ENCODE measurements around the gene VCP. TPM values are rescaled to one million over a fixed set of nuclear protein-coding genes. Genes with fewer than 3 reads are reported as not detected.

VCP gene
- total RNA-seq, 2 donors from 2014 or later = 436 to 450 TPM

DNA sequence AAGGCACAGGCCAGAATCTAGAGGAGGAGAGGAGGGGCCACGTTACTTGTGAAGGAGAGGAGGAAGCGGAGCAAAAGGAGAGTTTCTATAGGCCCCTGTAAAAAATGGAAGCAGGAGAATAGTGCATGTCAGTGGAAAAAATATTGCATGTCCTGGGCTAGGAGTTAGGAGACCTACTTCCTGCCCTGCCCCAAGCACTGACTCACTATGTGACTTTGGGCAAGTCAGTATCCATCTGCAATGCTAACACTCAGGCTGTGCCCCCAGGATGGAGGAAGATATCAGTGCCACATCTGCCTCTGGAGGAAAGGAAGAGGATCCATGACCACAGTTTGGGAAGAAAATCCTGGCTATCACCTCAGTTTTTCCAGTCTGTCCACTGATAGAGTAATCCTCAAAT is 17.0 kb upstream of the VCP start:
- Mint-ChIP-seq H3K36me3 (peaks cover 19% of the 10 kb centered on the region), H3K9me3 (no peaks in the 10 kb centered on the region), H3K27ac (no peak overlapping the region), H3K27me3 (no peaks in the 10 kb centered on the region), H3K4me1 (ENCODE audit: low read depth in 2 of 2) (peaks cover 8 to 14% of the 10 kb centered on the region in 2 donors), H3K4me3 (no peak overlapping the region)
- no peak for DNase-seq (ENCODE audit: low spot score)
- no peak for ATAC-seq

- Mint-ChIP-seq H3K27me3 (no peaks in the 10 kb centered on the region), H3K4me3 (no peak overlapping the region), H3K9me3 (no peaks in the 10 kb centered on the region), H3K4me1 (ENCODE audit: low read depth in 2 of 2) (peaks cover 8 to 9% of the 10 kb centered on the region in 2 donors), H3K27ac (no peak overlapping the region), H3K36me3 (peaks cover 12% of the 10 kb centered on the region)
- DNase-seq (ENCODE audit: low spot score) (no peak), ATAC-seq (peak; percentile 57 to 66)
Observed at GRCh38 chr9:35085078-35085477, 12.7 kb upstream of the VCP start.

- Mint-ChIP-seq H3K9me3 (no peaks in the 10 kb centered on the region), H3K27ac (peak within 1 kb of the TSS; percentile 96 to 97), H3K4me3 (peak within 1 kb of the TSS; percentile 99), H3K4me1 (ENCODE audit: low read depth in 2 of 2) (peaks cover 30 to 32% of the 10 kb centered on the region in 2 donors), H3K36me3 (peaks cover 10% of the 10 kb centered on the region), H3K27me3 (no peaks in the 10 kb centered on the region)
- DNase-seq (ENCODE audit: low spot score) = peak; percentile 94
- ATAC-seq = peak; percentile 95 to 98
Observed at GRCh38 chr9:35079426-35080341, 7.3 kb upstream of the VCP start, which contains the start of gene FANCG. TSS of gene FANCG (minus strand) at chr9:35079942. CDS start at chr9:35079524, 418 bp downstream.

- peaks cover 32 to 33% of the 10 kb centered on the region in 2 donors for H3K4me1 Mint-ChIP-seq (ENCODE audit: low read depth in 2 of 2)
- H3K36me3 Mint-ChIP-seq = peaks cover 10% of the 10 kb centered on the region
- no peak for DNase-seq (ENCODE audit: low spot score)
- H3K4me3 Mint-ChIP-seq = peak overlapping the region; percentile 99
- peak overlapping the region; percentile 96 to 97 for H3K27ac Mint-ChIP-seq
- ATAC-seq = no peak
- H3K9me3 Mint-ChIP-seq = no peaks in the 10 kb centered on the region
- H3K27me3 Mint-ChIP-seq = no peaks in the 10 kb centered on the region
Observed at GRCh38 chr9:35079041-35079425, 6.6 kb upstream of the VCP start.

DNA sequence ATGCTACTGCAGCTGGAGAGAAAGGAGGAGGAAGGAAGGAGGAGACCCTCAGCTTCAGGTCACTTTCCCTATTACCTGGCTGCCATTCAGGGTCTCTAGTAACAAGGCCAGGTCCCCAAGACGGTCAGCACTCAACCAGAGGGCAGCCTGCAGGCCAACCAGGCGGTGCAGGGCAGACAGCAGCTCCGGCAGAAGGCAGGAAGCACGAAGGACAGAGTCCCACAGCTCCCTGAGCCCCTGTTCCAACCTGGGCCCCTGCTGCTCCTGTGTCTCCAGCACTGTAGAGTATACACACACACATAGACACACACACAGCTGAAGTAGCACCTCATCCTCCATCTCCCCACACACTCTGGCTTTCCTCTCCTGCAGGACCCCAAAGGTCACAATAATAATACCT is 5.6 kb upstream of the VCP start:
- Mint-ChIP-seq H3K4me3 (peak overlapping the region; percentile 99), H3K4me1 (ENCODE audit: low read depth in 2 of 2) (peaks cover 40 to 42% of the 10 kb centered on the region in 2 donors), H3K27ac (peak overlapping the region; percentile 96 to 97), H3K27me3 (no peaks in the 10 kb centered on the region), H3K9me3 (no peaks in the 10 kb centered on the region), H3K36me3 (peaks cover 15% of the 10 kb centered on the region)
- DNase-seq (ENCODE audit: low spot score) (no peak), ATAC-seq (no peak)

- DNase-seq (ENCODE audit: low spot score) (no peak), ATAC-seq (no peak)
- peaks cover 15% of the 10 kb centered on the region for H3K36me3 Mint-ChIP-seq
- no peaks in the 10 kb centered on the region for H3K9me3 Mint-ChIP-seq
- no peaks in the 10 kb centered on the region for H3K27me3 Mint-ChIP-seq
- H3K27ac Mint-ChIP-seq = no peak overlapping the region
- H3K4me1 Mint-ChIP-seq (ENCODE audit: low read depth in 2 of 2) = peaks cover 45 to 47% of the 10 kb centered on the region in 2 donors
- H3K4me3 Mint-ChIP-seq = peak overlapping the region; percentile 99
Observed at GRCh38 chr9:35076848-35077247, 4.4 kb upstream of the VCP start.

- Mint-ChIP-seq H3K9me3 (no peaks in the 10 kb centered on the region), H3K27ac (no peak overlapping the region), H3K4me3 (no peak overlapping the region), H3K36me3 (peaks cover 27% of the 10 kb centered on the region), H3K27me3 (no peaks in the 10 kb centered on the region), H3K4me1 (ENCODE audit: low read depth in 2 of 2) (peaks cover 52 to 54% of the 10 kb centered on the region in 2 donors)
- no peak for ATAC-seq
- no peak for DNase-seq (ENCODE audit: low spot score)
Observed at GRCh38 chr9:35075358-35075757, 2.9 kb upstream of the VCP start.

- ATAC-seq (no peak), DNase-seq (ENCODE audit: low spot score) (no peak)
- peaks cover 52 to 55% of the 10 kb centered on the region in 2 donors for H3K4me1 Mint-ChIP-seq (ENCODE audit: low read depth in 2 of 2)
- H3K27me3 Mint-ChIP-seq = no peaks in the 10 kb centered on the region
- no peak overlapping the region for H3K27ac Mint-ChIP-seq
- no peaks in the 10 kb centered on the region for H3K9me3 Mint-ChIP-seq
- peaks cover 31% of the 10 kb centered on the region for H3K36me3 Mint-ChIP-seq
- no peak overlapping the region for H3K4me3 Mint-ChIP-seq
Observed at GRCh38 chr9:35074791-35075190, 2.4 kb upstream of the VCP start.

GRCh38 chr9:35074141-35074540 is 1.7 kb upstream of the VCP start:
- Mint-ChIP-seq H3K36me3 (peaks cover 31% of the 10 kb centered on the region), H3K27me3 (no peaks in the 10 kb centered on the region), H3K4me3 (peak overlapping the region; percentile 94), H3K27ac (peak overlapping the region in 1 of 2 donors; percentile 96), H3K4me1 (ENCODE audit: low read depth in 2 of 2) (peaks cover 53 to 60% of the 10 kb centered on the region in 2 donors), H3K9me3 (no peaks in the 10 kb centered on the region)
- ATAC-seq = no peak
- no peak for DNase-seq (ENCODE audit: low spot score)

DNA sequence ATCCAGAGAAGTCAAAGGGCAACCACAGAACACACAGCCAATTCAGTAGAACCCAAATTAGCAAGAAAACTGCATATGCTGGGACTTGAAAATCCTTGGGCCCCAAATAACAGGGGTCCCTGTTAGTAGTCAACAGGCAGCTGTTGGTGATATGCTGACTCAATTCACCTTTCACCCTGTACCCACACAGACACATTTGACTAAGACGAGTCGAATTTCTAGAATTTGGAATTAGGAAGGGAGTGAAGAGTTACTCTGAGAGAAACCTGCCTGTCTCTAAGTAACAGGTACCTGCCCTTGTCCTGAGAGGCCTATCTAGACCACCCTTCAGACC is 821 bp upstream of the VCP start:
- Mint-ChIP-seq H3K9me3 (no peaks in the 10 kb centered on the region), H3K36me3 (peaks cover 30% of the 10 kb centered on the region), H3K27me3 (no peaks in the 10 kb centered on the region), H3K4me1 (ENCODE audit: low read depth in 2 of 2) (peaks cover 54 to 60% of the 10 kb centered on the region in 2 donors), H3K4me3 (peak overlapping the region; percentile 94), H3K27ac (peak overlapping the region; percentile 91 to 96)
- DNase-seq (ENCODE audit: low spot score) = no peak
- ATAC-seq = peak in 1 of 2 donors; percentile 14

DNA sequence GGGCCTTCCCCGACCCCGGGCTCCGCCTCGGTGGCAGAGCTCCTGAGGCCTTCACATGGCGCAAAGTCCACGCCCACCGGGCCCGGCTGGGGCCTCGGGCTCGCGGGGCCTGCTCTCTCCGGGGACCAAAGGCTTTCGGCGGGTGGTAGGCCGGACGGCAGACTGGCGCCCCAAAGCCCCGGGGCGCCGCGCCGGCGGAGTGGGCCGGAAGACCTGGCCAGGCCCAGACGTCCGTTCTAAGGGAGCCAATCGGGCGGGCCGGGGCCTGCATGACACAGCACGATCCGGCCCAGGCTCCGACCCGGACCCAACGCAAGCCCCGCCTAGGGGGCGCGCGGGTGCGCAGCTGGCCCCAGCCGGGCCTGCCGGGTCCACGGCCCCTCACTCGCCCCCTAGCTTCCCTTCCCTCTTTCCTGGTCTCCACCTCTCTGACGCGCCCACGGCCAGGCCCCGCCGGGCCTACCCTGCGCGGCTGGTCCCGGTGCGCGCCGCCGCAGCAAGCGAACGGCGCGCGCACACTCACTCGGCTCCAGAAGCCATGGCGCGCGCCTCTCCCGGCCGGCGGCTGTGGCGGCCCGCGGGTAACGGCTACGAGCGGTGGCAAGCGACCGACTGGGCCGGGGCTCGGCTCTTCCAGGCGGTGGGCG is 488 bp downstream of the VCP start:
- H3K27ac Mint-ChIP-seq = peak overlapping the region; percentile 93 to 96
- peak; percentile 87 for DNase-seq (ENCODE audit: low spot score)
- ATAC-seq = peak; percentile 84 to 86
- peak overlapping the region; percentile 94 for H3K4me3 Mint-ChIP-seq
- H3K4me1 Mint-ChIP-seq (ENCODE audit: low read depth in 2 of 2) = peaks cover 55 to 59% of the 10 kb centered on the region in 2 donors
- no peaks in the 10 kb centered on the region for H3K27me3 Mint-ChIP-seq
- H3K9me3 Mint-ChIP-seq = no peaks in the 10 kb centered on the region
- H3K36me3 Mint-ChIP-seq = peaks cover 40% of the 10 kb centered on the region

DNA sequence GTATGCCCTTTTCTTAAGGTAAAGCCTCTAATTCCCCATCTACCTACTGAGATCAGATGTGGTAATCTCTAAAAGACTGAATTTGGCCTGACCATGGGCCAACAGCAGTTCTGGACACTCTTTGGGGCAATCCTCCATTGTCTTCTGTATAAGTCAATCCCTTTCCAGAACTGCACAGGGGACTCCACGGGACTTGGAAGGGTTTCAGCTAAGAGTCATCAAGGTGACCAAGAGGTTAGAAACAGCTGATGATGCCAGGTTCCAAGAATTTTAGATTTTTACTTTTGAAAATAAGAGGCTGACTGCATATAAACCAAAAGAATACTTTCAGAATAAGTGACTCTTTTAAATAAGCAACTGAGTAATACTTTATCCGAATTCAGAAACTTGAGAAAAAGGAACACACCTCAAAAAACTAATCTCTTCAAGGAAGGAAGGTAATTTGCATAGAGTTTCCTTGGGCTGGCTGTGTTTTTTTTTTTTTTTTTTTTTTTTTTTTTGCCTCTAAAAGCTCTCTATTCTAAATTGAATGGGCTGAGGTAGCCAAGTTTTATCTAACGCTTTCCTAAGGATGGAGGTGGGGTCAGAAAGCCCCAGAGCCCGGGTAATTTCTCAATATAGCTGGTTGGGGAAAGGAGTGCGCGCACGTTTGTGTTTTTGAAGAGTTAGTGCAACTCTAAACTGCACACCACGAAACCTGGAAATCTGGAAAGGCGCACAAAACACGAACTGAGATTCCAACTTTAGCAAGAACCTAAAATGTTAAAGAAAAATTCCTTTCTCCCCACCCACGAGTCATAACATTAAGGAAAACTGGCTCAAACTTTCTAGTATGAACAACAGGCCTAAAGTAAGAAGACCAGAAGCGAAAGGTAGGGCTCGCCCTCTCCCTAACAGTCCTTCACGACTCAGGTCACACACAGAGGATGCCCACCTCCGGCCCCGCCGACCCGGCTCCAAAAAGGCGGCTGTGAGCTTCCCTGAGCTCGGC is 1.3 kb downstream of the VCP start:
- H3K27me3 Mint-ChIP-seq = no peaks in the 10 kb centered on the region
- DNase-seq (ENCODE audit: low spot score) (no peak), ATAC-seq (no peak)
- H3K27ac Mint-ChIP-seq = peak overlapping the region; percentile 93 to 96
- H3K4me1 Mint-ChIP-seq (ENCODE audit: low read depth in 2 of 2) = peaks cover 56 to 58% of the 10 kb centered on the region in 2 donors
- H3K9me3 Mint-ChIP-seq = no peaks in the 10 kb centered on the region
- H3K4me3 Mint-ChIP-seq = peak overlapping the region; percentile 94
- H3K36me3 Mint-ChIP-seq = peaks cover 42% of the 10 kb centered on the region

DNA sequence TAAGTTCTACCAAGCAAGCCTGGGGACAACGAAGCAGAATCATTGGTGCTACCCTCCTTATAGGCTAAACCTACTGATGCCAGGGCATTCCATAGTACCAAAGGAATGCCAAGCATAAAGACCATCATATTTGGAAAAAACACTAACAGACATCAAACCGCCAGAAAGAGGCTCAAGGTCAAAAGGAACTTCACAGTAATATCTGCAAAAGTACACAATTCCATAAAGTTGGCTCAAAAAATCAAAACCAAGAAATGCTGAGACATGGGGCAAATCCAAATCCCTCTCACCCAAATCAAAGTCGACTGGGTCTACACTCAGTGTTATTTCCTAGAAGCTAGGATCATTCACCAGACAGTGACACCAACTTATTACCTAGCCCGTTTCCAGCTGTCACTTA is 3.4 kb downstream of the VCP start:
- ATAC-seq = no peak
- peaks cover 43% of the 10 kb centered on the region for H3K36me3 Mint-ChIP-seq

More for the DNA sequence above, 3.4 kb downstream of the VCP start:
- no peak for DNase-seq (ENCODE audit: low spot score)
- Mint-ChIP-seq H3K27me3 (no peaks in the 10 kb centered on the region), H3K27ac (peak overlapping the region; percentile 93 to 96), H3K4me3 (peak overlapping the region; percentile 94), H3K9me3 (no peaks in the 10 kb centered on the region), H3K4me1 (ENCODE audit: low read depth in 2 of 2) (peaks cover 53 to 56% of the 10 kb centered on the region in 2 donors)
